Activated naive CD8-positive, alpha-beta T cell treated with anti-CD3 and anti-CD28 coated beads, Interleukin-2, amount 50 U/mL, for 24 hours (primary cell): Measurements from ENCODE around the gene CFAP70.

Experiments used
- ATAC-seq: fragments of 150-1000 bp; cut with Tn5 transposase; one replicate; pipeline ENCODE4 v1.10.0; 2021
- DNase-seq: peaks from one replicate; pipeline ENCODE4 v3.0.0; 2021
- H3K27ac Mint-ChIP-seq: one replicate; pipeline ENCODE4 v1.8.0; 2021; ENCODE audit warnings: mild to moderate bottlenecking, mixed read lengths
- H3K27me3 Mint-ChIP-seq: one replicate; pipeline ENCODE4 v1.8.0; 2021; ENCODE audit warnings: mixed read lengths
- H3K36me3 Mint-ChIP-seq: one replicate; pipeline ENCODE4 v1.8.0; 2021; ENCODE audit warnings: low read depth, mixed read lengths
- H3K4me1 Mint-ChIP-seq: one replicate; pipeline ENCODE4 v1.8.0; 2021; ENCODE audit warnings: mixed read lengths
- H3K4me3 Mint-ChIP-seq: one replicate; pipeline ENCODE4 v1.8.0; 2021; ENCODE audit warnings: mild to moderate bottlenecking, moderate library complexity, mixed read lengths
- H3K9me3 Mint-ChIP-seq: one replicate; pipeline ENCODE4 v1.8.0; 2021; ENCODE audit warnings: mixed read lengths

CFAP70 gene

GRCh38 chr10:73228247-73228646, 130.4 kb downstream of the CFAP70 start:
- DNase-seq: no peak
- peaks cover 6% of the 10 kb centered on the region for H3K36me3 Mint-ChIP-seq
- no peaks in the 10 kb centered on the region for H3K9me3 Mint-ChIP-seq
- H3K27me3 Mint-ChIP-seq: no peaks in the 10 kb centered on the region
- H3K4me1 Mint-ChIP-seq: no peaks in the 10 kb centered on the region
- H3K4me3 Mint-ChIP-seq: no peak overlapping the region
- no peak for ATAC-seq
- no peak overlapping the region for H3K27ac Mint-ChIP-seq

GRCh38 chr10:73226663-73227062, 132.0 kb downstream of the CFAP70 start:
- Mint-ChIP-seq H3K27ac (no peak overlapping the region), H3K4me1 (no peaks in the 10 kb centered on the region), H3K9me3 (no peaks in the 10 kb centered on the region), H3K27me3 (no peaks in the 10 kb centered on the region), H3K4me3 (no peak overlapping the region), H3K36me3 (peaks cover 5% of the 10 kb centered on the region)
- no peak for DNase-seq
- ATAC-seq: no peak

DNA sequence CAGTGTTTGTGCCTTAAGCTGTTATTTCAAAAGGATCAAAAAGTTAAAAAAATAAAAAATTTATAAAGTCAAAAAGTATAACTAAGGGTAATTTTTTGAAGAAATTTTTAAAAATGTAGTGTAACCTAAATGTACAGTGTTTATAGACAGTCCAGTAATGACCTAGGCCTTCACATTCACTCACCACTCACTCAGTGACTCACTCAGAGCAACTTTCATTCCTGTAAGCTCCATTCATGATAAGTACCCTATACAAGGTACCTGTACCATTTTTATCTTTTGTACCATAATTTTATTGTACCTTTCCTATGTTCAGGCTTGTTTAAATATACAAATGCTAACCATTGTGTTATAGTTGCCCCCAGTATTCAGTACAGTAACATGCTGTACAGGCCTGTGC, 133.1 kb downstream of the CFAP70 start:
- Mint-ChIP-seq H3K27me3 (no peaks in the 10 kb centered on the region), H3K4me3 (no peak overlapping the region), H3K4me1 (no peaks in the 10 kb centered on the region), H3K36me3 (peaks cover 5% of the 10 kb centered on the region), H3K27ac (no peak overlapping the region), H3K9me3 (no peaks in the 10 kb centered on the region)
- ATAC-seq (peak; percentile 40), DNase-seq (no peak)

GRCh38 chr10:73220989-73221388, 137.7 kb downstream of the CFAP70 start:
- H3K4me1 Mint-ChIP-seq: peaks cover 9% of the 10 kb centered on the region
- no peak for ATAC-seq
- no peaks in the 10 kb centered on the region for H3K27me3 Mint-ChIP-seq
- H3K9me3 Mint-ChIP-seq: no peaks in the 10 kb centered on the region
- peaks cover 19% of the 10 kb centered on the region for H3K36me3 Mint-ChIP-seq
- no peak for DNase-seq
- H3K27ac Mint-ChIP-seq: no peak overlapping the region
- no peak overlapping the region for H3K4me3 Mint-ChIP-seq

- peaks cover 29% of the 10 kb centered on the region for H3K36me3 Mint-ChIP-seq
- ATAC-seq (no peak), DNase-seq (no peak)
- H3K4me1 Mint-ChIP-seq: peaks cover 9% of the 10 kb centered on the region
- no peak overlapping the region for H3K27ac Mint-ChIP-seq
- no peaks in the 10 kb centered on the region for H3K9me3 Mint-ChIP-seq
- no peak overlapping the region for H3K4me3 Mint-ChIP-seq
- H3K27me3 Mint-ChIP-seq: no peaks in the 10 kb centered on the region
These were observed 139.3 kb downstream of the CFAP70 start for GRCh38 chr10:73219384-73219783.

DNA sequence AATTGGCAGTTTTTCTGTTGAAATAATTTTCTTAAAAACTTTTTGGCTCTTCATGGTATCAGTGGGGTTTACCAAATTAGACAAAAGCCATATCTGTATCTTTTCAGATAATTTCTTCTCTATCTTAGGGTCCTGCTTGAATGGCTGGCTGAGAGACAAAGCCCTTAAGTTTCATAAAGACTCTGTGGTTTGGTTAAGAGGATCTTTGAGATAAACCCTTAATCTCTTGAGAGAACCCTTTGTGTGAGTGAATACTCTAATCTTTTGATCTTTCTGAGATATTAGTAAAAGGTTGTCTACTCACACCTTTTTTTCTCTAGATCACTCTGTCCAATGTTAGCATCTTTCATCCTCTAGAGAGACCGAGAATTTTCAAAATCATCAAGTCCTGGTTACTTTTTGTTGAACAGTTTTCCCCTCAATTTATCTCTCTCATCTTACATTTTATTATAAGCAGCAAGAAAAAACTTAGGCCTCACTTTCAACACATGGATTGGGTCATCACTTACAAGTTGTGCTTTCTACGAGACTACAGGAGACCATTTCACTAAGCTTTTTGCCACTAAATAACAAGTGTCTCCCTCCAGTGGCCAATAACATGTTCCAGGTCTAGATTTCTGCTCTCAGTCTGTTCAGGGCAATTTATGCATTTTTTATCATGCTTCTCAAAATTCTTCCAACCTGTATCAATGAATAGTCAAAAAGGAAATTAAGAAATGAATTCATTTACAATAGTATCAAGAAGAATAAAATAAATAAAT, 140.1 kb downstream of the CFAP70 start:
- ATAC-seq (no peak), DNase-seq (no peak)
- Mint-ChIP-seq H3K9me3 (no peaks in the 10 kb centered on the region), H3K36me3 (peaks cover 32% of the 10 kb centered on the region), H3K27ac (no peak overlapping the region), H3K4me1 (peaks cover 9% of the 10 kb centered on the region), H3K4me3 (no peak overlapping the region), H3K27me3 (no peaks in the 10 kb centered on the region)

DNA sequence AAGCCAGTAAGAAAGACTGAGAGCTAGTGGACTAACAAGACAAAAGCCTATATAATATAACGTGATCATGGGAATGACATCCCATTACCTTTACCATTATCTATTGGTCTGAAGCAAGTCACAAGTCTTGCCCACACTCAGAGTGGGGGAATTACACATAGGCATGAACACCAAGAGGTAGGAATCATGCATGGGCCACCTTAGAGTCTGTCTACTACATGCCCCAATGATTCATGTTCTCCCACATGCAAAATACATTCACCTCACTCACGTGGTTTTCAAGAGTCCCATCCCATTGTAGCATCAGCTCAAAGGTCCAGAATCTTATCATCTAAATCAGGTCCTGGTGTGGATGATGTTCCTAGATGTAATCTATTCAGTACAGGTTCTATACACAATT, 141.0 kb downstream of the CFAP70 start:
- no peaks in the 10 kb centered on the region for H3K27me3 Mint-ChIP-seq
- no peak overlapping the region for H3K4me3 Mint-ChIP-seq
- no peak overlapping the region for H3K27ac Mint-ChIP-seq
- DNase-seq (no peak), ATAC-seq (peak; percentile 59)
- H3K9me3 Mint-ChIP-seq: no peaks in the 10 kb centered on the region
- H3K36me3 Mint-ChIP-seq: peaks cover 35% of the 10 kb centered on the region
- peaks cover 9% of the 10 kb centered on the region for H3K4me1 Mint-ChIP-seq

DNA sequence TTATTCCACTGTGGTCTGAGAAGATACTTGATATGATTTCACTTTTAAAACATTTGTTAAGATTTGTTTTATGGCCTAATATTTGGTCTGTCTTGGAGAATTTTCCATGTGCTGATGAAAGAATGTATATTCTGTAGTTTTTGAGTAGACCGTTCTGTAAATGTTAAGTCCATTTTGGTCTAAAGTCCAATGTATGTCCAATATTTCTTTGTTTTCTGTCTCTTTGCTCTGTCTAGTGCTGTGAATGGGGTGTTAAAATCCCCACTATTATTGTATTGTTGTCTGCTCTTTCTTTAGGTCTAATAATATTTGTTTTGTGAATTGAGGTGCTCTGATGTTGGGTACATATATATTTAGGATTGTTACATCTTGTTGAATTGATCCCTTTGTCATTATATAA, 142.9 kb downstream of the CFAP70 start:
- DNase-seq (no peak), ATAC-seq (no peak)
- H3K9me3 Mint-ChIP-seq: no peaks in the 10 kb centered on the region
- no peak overlapping the region for H3K4me3 Mint-ChIP-seq
- H3K4me1 Mint-ChIP-seq: peaks cover 11% of the 10 kb centered on the region
- H3K36me3 Mint-ChIP-seq: peaks cover 36% of the 10 kb centered on the region
- no peak overlapping the region for H3K27ac Mint-ChIP-seq
- H3K27me3 Mint-ChIP-seq: no peaks in the 10 kb centered on the region

GRCh38 chr10:73211106-73211811, 147.4 kb downstream of the CFAP70 start:
- Mint-ChIP-seq H3K36me3 (peaks cover 24% of the 10 kb centered on the region), H3K27me3 (no peaks in the 10 kb centered on the region), H3K27ac (no peak overlapping the region), H3K4me3 (no peak overlapping the region), H3K9me3 (no peaks in the 10 kb centered on the region), H3K4me1 (peaks cover 4% of the 10 kb centered on the region)
- no peak for DNase-seq
- ATAC-seq: peak; percentile 59

- H3K4me3 Mint-ChIP-seq: no peak overlapping the region
- DNase-seq (no peak), ATAC-seq (peak; percentile 57)
These were observed 148.1 kb downstream of the CFAP70 start for GRCh38 chr10:73210395-73211105.

GRCh38 chr10:73209705-73210104, 149.0 kb downstream of the CFAP70 start:
- DNase-seq (no peak), ATAC-seq (no peak)
- Mint-ChIP-seq H3K27ac (no peak overlapping the region), H3K4me3 (no peak overlapping the region), H3K27me3 (no peaks in the 10 kb centered on the region), H3K36me3 (peaks cover 25% of the 10 kb centered on the region), H3K9me3 (peaks cover 6% of the 10 kb centered on the region), H3K4me1 (peaks cover 4% of the 10 kb centered on the region)

More at GRCh38 chr10:73210395-73211105, 148.1 kb downstream of the CFAP70 start:
- H3K27me3 Mint-ChIP-seq: no peaks in the 10 kb centered on the region
- no peak overlapping the region for H3K27ac Mint-ChIP-seq
- H3K4me1 Mint-ChIP-seq: peaks cover 4% of the 10 kb centered on the region
- peaks cover 24% of the 10 kb centered on the region for H3K36me3 Mint-ChIP-seq
- peaks cover 6% of the 10 kb centered on the region for H3K9me3 Mint-ChIP-seq

- ATAC-seq (no peak), DNase-seq (no peak)
- Mint-ChIP-seq H3K27ac (no peak overlapping the region), H3K4me1 (peaks cover 4% of the 10 kb centered on the region), H3K27me3 (no peaks in the 10 kb centered on the region), H3K36me3 (peaks cover 17% of the 10 kb centered on the region), H3K4me3 (no peak overlapping the region), H3K9me3 (peaks cover 6% of the 10 kb centered on the region)
These were observed 150.8 kb downstream of the CFAP70 start for GRCh38 chr10:73207883-73208282.

DNA sequence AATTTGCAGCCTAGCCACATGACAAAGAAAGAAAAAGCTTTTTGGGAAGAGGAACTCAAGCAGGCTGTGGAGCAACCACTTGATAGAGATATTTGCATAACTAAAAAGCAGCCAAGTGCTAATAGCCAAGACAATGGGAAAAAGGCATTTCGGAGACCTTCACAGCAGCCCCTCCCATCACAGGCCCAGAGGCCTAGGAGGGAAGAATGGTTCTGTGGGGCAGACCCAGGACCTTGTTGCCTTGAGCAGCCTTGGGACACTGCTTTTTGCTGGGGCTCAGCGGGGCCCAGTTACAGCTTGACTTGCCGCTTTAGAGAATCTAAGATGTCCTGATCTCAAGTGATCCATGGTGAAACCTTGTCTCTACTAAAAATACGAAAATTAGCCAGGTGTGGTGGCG, 152.3 kb downstream of the CFAP70 start:
- Mint-ChIP-seq H3K27me3 (no peaks in the 10 kb centered on the region), H3K36me3 (peaks cover 15% of the 10 kb centered on the region), H3K27ac (no peak overlapping the region), H3K4me3 (no peak overlapping the region), H3K4me1 (peaks cover 4% of the 10 kb centered on the region), H3K9me3 (peaks cover 6% of the 10 kb centered on the region)
- ATAC-seq (no peak), DNase-seq (no peak)

GRCh38 chr10:73205890-73206289, 152.8 kb downstream of the CFAP70 start:
- H3K9me3 Mint-ChIP-seq: peaks cover 6% of the 10 kb centered on the region
- H3K4me3 Mint-ChIP-seq: no peak overlapping the region
- ATAC-seq: no peak
- no peaks in the 10 kb centered on the region for H3K27me3 Mint-ChIP-seq
- peaks cover 4% of the 10 kb centered on the region for H3K4me1 Mint-ChIP-seq
- H3K36me3 Mint-ChIP-seq: peaks cover 14% of the 10 kb centered on the region
- no peak overlapping the region for H3K27ac Mint-ChIP-seq
- no peak for DNase-seq

GRCh38 chr10:73205081-73205480, 153.6 kb downstream of the CFAP70 start:
- DNase-seq: no peak
- Mint-ChIP-seq H3K27me3 (no peaks in the 10 kb centered on the region), H3K9me3 (peaks cover 6% of the 10 kb centered on the region), H3K27ac (no peak overlapping the region), H3K4me1 (no peaks in the 10 kb centered on the region), H3K4me3 (no peak overlapping the region), H3K36me3 (peaks cover 11% of the 10 kb centered on the region)
- no peak for ATAC-seq
